KOPT-K1 (cell line): ENCODE results near the gene PCGF1.
A peak's percentile ranks its signal among the peaks of the same experiment; 100 is the strongest.
"Not testable (repeated sequence)": the region's sequence is repeated elsewhere in the genome, so short reads cannot be mapped to it uniquely, and the experiment has no call there.

Experiments used
- H3K27ac ChIP-seq: fragments of 200-600 bp; sonication (generic); 2 replicates; pipeline ENCODE4 v1.5.1; 2016; ENCODE audit warnings: antibody characterized with exemption, mild to moderate bottlenecking, low read depth, low read length; ENCODE audit not compliant: poor library complexity, severe bottlenecking
- H3K36me3 ChIP-seq: fragments of 200-600 bp; sonication (generic); 2 replicates; pipeline ENCODE4 v1.5.1; 2017; ENCODE audit warnings: antibody characterized with exemption, mild to moderate bottlenecking, low read length, moderate library complexity; ENCODE audit not compliant: insufficient read depth
- H3K9me3 ChIP-seq: fragments of 200-600 bp; sonication (generic); 2 replicates; pipeline ENCODE4 v1.5.1; 2017; ENCODE audit warnings: antibody characterized with exemption, low read length, mild to moderate bottlenecking; ENCODE audit not compliant: insufficient read depth, poor library complexity, severe bottlenecking

PCGF1 gene

DNA sequence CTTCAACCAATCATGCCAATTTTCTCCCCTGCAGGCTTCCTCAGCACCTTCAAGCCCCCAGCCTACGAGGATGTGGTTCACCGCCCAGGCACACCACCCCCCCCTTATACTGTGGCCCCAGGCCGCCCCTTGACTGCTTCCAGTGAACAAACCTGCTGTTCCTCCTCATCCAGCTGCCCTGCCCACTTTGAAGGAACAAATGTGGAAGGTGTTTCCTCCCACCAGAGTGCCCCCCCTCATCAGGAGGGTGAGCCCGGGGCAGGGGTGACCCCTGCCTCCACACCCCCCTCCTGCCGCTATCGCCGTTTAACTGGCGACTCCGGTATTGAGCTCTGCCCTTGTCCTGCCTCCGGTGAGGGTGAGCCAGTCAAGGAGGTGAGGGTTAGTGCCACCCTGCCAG, 47.3 kb downstream of the PCGF1 start:
- H3K36me3 ChIP-seq, result peaks cover 30% of the 10 kb centered on the region
- H3K9me3 ChIP-seq, H3K27ac ChIP-seq: not testable (repeated sequence)

DNA sequence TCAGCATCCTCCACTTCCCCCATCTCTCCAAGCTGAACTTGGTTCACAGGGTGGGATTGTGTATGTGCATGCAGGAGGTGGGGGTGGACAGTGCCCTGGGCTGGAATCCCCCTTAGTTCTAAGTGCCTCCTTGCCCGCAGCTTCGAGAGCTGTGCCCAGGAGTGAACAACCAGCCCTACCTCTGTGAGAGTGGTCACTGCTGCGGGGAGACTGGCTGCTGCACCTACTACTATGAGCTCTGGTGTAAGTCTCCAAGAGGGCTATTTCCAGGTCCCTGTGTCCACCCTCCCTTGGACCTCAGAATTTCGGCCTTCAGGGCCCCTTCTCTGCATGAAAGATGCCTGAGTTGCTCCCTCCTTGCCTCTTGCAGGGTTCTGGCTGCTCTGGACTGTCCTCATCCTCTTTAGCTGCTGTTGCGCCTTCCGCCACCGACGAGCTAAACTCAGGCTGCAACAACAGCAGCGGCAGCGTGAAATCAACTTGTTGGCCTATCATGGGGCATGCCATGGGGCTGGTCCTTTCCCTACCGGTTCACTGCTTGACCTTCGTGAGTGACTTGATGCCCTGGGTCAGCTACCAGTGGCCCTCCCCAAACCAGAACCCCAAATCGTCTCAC, 47.9 kb downstream of the PCGF1 start:
- H3K27ac ChIP-seq, H3K9me3 ChIP-seq: not testable (repeated sequence)
- H3K36me3 ChIP-seq, result peaks cover 30% of the 10 kb centered on the region

DNA sequence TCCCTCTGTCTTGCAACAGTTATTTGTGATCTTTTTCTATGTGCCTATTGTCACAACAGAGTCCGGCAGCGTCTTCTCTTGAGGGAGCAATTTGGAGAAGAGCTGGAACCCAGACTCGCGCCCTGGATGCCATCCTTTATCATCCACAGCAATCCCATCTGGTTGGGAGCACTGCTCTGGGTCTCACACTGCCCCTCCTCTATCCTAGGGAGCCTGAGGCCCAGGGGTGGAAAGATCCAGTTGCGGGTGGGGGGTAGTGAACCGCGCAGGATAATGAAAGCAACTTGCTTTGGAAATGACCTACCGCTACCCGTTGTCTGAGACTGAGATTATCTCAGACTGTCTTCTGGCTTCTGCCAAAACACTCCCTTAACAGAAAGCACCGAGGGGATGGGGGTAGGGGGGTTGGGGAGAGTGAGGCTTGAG, 48.5 kb downstream of the PCGF1 start:
- H3K9me3 ChIP-seq, result no peaks in the 10 kb centered on the region
- peaks cover 30% of the 10 kb centered on the region for H3K36me3 ChIP-seq
- peak overlapping the region; percentile 70 for H3K27ac ChIP-seq

DNA sequence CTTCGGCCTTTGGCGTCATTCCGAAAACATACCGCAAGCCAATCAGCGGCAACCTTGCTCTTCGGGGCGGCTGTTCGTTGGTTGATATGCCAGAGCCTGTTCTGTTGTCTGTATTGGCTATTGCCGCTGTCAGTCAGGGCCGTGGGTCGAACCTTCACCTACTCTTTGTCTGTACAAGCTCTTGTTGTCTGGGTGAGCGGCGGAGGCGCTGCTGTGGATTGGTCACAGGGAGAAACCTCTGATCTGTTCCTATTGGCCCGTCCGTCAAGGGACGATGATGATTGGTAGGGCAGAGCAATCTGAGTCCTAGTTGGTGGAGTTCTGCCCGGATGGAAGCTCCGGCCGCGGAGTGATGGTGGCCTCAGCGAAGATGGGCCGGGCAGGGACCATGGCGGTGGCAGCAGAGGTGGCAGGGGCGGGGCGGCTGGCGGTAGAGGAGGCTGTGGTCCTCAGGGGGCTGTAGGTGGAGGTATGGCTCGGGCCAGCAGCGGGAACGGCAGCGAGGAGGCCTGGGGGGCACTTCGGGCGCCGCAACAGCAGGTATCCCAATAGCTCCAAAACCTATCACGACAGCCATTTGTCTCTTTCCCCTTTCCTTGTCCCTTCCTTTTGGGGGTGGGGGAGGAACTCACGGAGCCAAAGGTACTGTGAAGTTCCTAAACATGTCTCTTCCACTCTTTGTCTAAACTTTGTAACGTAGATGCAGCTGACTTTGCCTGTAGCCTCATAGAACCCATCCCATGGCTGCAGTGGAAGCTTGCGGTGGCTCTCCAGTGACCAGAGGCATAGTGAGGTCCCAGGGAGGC, 49.2 kb downstream of the PCGF1 start, which contains the start of gene WBP1:
Gene WBP1, plus strand, starts transcription at position 307 of the 806 bp plus-strand sequence. Its CDS starts 165 bp downstream, at position 472.
- Histone ChIP-seq H3K27ac (peak within 1 kb of the TSS; percentile 84), H3K36me3 (peaks cover 30% of the 10 kb centered on the region), H3K9me3 (no peaks in the 10 kb centered on the region)

DNA sequence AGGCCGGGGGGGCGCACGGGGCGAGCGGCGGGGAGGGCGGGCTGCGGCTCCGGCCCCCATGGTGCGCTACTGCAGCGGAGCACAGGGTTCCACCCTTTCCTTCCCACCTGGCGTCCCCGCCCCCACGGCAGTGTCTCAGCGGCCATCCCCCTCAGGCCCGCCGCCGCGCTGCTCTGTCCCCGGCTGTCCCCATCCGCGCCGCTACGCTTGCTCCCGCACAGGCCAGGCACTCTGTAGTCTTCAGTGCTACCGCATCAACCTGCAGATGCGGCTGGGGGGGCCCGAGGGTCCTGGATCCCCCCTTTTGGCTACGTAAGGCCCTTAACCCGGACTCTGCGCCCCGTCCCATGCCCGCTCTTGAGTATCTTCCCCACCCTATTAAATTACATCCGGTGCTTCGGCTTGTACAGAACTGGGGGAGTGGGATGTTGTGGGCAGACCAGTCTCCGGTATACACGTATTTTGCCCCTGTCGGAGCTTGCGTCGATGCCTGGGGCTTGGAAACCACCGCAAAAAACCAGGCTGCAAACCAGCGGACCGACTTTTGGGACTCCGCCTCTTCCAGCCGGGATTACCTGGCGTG, 49.9 kb downstream of the PCGF1 start:
- Histone ChIP-seq H3K27ac (peak overlapping the region; percentile 84), H3K9me3 (no peaks in the 10 kb centered on the region), H3K36me3 (peaks cover 23% of the 10 kb centered on the region)

DNA sequence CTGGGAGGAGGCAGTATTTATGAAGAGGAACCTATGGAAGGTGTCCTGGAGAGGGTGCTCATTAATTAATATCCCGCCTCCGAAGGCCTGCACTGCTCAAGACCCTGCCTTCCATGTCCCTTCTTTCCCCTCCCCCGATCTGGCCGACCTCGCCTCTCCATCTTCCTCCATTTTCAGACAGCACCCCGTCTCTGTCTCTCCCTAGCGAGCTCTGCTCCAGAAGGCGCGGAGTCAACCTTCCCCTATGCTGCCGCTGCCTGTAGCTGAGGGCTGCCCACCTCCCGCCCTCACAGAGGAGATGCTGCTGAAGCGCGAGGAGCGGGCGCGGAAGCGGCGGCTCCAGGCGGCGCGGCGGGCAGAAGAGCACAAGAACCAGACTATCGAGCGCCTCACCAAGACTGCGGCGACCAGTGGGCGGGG, 50.4 kb downstream of the PCGF1 start:
- H3K9me3 ChIP-seq, result no peaks in the 10 kb centered on the region
- H3K27ac ChIP-seq, result peak overlapping the region; percentile 84
- H3K36me3 ChIP-seq, result peaks cover 18% of the 10 kb centered on the region
